22Rv1 (cell line): Measurements from ENCODE around the gene DPP6.

ENCODE experiments used
- ZFX ChIP-seq: fragments of 450-650 bp; IDR thresholded peaks from 2 replicates; pipeline ENCODE4 v1.6.1; 2017; ENCODE audit warnings: antibody characterized with exemption, borderline replicate concordance
- TF ChIP-seq, protein P1 (sequence below): fragments of 450-650 bp; IDR thresholded peaks from 2 replicates; pipeline ENCODE4 v1.5.1; 2017; ENCODE audit warnings: mild to moderate bottlenecking

DNA sequence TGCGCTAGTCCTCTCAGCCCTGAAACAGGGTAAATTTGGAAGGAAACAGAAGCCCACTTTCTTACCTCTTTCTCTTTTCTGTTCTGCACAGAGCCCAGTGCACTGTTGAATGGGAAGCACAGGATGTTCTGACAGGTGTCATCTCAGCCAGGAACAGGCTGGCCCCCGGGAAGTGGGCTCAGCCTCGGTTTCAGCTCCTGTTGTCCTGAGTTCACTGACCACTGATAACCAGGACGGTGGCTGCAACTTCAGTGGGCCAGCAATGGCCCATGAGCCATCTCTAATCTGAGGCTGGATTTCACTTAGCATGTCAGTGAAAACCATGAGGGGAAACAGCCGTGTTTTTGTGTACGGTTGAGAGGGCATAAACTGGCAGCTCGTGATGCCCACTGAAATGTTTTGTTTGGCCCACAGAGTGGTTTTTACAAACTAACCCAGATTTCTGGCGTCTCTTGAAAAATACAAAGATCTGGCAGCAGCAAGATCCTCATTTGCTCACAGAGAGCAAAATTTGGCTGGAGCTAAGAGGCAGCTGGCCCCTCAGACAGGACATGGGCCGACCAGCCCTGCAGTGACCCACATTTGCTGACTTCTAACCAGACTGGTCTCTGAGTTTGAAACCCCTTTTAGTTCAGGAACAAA, 494.9 kb downstream of the DPP6 start:
- TF ChIP-seq, protein P1, sequence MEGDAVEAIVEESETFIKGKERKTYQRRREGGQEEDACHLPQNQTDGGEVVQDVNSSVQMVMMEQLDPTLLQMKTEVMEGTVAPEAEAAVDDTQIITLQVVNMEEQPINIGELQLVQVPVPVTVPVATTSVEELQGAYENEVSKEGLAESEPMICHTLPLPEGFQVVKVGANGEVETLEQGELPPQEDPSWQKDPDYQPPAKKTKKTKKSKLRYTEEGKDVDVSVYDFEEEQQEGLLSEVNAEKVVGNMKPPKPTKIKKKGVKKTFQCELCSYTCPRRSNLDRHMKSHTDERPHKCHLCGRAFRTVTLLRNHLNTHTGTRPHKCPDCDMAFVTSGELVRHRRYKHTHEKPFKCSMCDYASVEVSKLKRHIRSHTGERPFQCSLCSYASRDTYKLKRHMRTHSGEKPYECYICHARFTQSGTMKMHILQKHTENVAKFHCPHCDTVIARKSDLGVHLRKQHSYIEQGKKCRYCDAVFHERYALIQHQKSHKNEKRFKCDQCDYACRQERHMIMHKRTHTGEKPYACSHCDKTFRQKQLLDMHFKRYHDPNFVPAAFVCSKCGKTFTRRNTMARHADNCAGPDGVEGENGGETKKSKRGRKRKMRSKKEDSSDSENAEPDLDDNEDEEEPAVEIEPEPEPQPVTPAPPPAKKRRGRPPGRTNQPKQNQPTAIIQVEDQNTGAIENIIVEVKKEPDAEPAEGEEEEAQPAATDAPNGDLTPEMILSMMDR, result no peak
- no peak for TF ChIP-seq ZFX
